ENCODE results near the gene WDR45B. TPM values are rescaled to one million over a fixed set of nuclear protein-coding genes. Genes with fewer than 3 reads are reported as not detected.

The WDR45B gene
- polyA plus RNA-seq, 4 donors = 95.2 to 105 (median 101) TPM

GRCh38 chr17:82633343-82633742 lies 14.9 kb downstream of the WDR45B start:
- no peak for DNase-seq (ENCODE audit: low read depth in 4 of 4, low spot score in 2 of 4)

GRCh38 chr17:82632451-82632850 lies 15.8 kb downstream of the WDR45B start:
- no peak for DNase-seq (ENCODE audit: low read depth in 4 of 4, low spot score in 2 of 4)

GRCh38 chr17:82631544-82631943 lies 16.7 kb downstream of the WDR45B start:
- no peak for DNase-seq (ENCODE audit: low read depth in 4 of 4, low spot score in 2 of 4)

GRCh38 chr17:82630212-82630611 lies 18.0 kb downstream of the WDR45B start:
- DNase-seq (ENCODE audit: low read depth in 4 of 4, low spot score in 2 of 4) = no peak

- no peak for DNase-seq (ENCODE audit: low read depth in 4 of 4, low spot score in 2 of 4)
These were observed 18.5 kb downstream of the WDR45B start for GRCh38 chr17:82629748-82630147.

- no peak for DNase-seq (ENCODE audit: low read depth in 4 of 4, low spot score in 2 of 4)
These were observed 20.8 kb downstream of the WDR45B start for GRCh38 chr17:82627405-82627804.

- no peak for DNase-seq (ENCODE audit: low read depth in 4 of 4, low spot score in 2 of 4)
These were observed 24.5 kb downstream of the WDR45B start for GRCh38 chr17:82623707-82624106.

GRCh38 chr17:82619641-82620040 lies 28.6 kb downstream of the WDR45B start:
- no peak for DNase-seq (ENCODE audit: low read depth in 4 of 4, low spot score in 2 of 4)

- DNase-seq (ENCODE audit: low read depth in 4 of 4, low spot score in 2 of 4) = no peak
These were observed 29.0 kb downstream of the WDR45B start for GRCh38 chr17:82619211-82619610.

- DNase-seq (ENCODE audit: low read depth in 4 of 4, low spot score in 2 of 4) = no peak
These were observed 32.1 kb downstream of the WDR45B start for GRCh38 chr17:82616021-82616711.

- DNase-seq (ENCODE audit: low read depth in 4 of 4, low spot score in 2 of 4) = no peak
These were observed 32.9 kb downstream of the WDR45B start for GRCh38 chr17:82615084-82616020.

GRCh38 chr17:82614095-82614631 lies 34.1 kb downstream of the WDR45B start:
- DNase-seq (ENCODE audit: low read depth in 4 of 4, low spot score in 2 of 4) = no peak

- DNase-seq (ENCODE audit: low read depth in 4 of 4, low spot score in 2 of 4) = no peak
These were observed 34.8 kb downstream of the WDR45B start for GRCh38 chr17:82613283-82614094.

GRCh38 chr17:82611140-82612058 lies 36.8 kb downstream of the WDR45B start:
- no peak for DNase-seq (ENCODE audit: low read depth in 4 of 4, low spot score in 2 of 4)

GRCh38 chr17:82609655-82610054 lies 38.6 kb downstream of the WDR45B start:
- no peak for DNase-seq (ENCODE audit: low read depth in 4 of 4, low spot score in 2 of 4)

- no peak for DNase-seq (ENCODE audit: low read depth in 4 of 4, low spot score in 2 of 4)
These were observed 39.4 kb downstream of the WDR45B start for GRCh38 chr17:82608816-82609215.

GRCh38 chr17:82605939-82606600 lies 42.2 kb downstream of the WDR45B start:
- DNase-seq (ENCODE audit: low read depth in 4 of 4, low spot score in 2 of 4) = no peak

GRCh38 chr17:82604532-82604931 lies 43.7 kb downstream of the WDR45B start:
- DNase-seq (ENCODE audit: low read depth in 4 of 4, low spot score in 2 of 4) = no peak

- no peak for DNase-seq (ENCODE audit: low read depth in 4 of 4, low spot score in 2 of 4)
These were observed 44.2 kb downstream of the WDR45B start for GRCh38 chr17:82603981-82604448.
